ENCODE measurements around the gene ST8SIA4.

The ST8SIA4 gene

GRCh38 chr5:100779669-100780375 is 123.3 kb downstream of the ST8SIA4 start:
- no peak for DNase-seq (ENCODE audit: low read depth, low spot score)

GRCh38 chr5:100777680-100778300 is 125.3 kb downstream of the ST8SIA4 start:
- peak; percentile 72 for DNase-seq (ENCODE audit: low read depth, low spot score)

GRCh38 chr5:100775533-100775855 is 127.6 kb downstream of the ST8SIA4 start:
- DNase-seq (ENCODE audit: low read depth, low spot score): no peak

DNA sequence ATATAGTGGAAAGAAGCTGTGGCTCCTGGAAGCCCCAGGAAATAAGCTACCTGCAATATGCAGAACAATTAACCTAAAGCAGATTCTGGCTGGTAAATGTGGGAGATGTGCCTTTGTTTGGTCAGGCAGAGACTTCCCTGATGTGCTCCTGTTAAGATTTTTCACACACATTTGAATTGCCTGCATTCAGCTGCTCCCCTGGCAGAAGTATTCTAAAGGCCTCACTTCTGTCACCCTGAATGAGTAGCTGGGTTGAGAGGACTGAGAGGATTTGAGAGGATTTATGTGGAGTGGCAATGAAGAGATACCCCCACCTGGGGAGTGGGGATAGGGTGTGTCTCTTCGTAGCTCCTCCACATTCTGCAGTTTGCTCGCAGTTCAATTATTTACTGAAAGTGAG is 130.5 kb downstream of the ST8SIA4 start:
- DNase-seq (ENCODE audit: low read depth, low spot score): no peak

GRCh38 chr5:100772006-100772405 is 131.1 kb downstream of the ST8SIA4 start:
- DNase-seq (ENCODE audit: low read depth, low spot score): no peak

- no peak for DNase-seq (ENCODE audit: low read depth, low spot score)
These were observed 131.9 kb downstream of the ST8SIA4 start for GRCh38 chr5:100771181-100771580.

- no peak for DNase-seq (ENCODE audit: low read depth, low spot score)
These were observed 134.9 kb downstream of the ST8SIA4 start for GRCh38 chr5:100768221-100768620.

DNA sequence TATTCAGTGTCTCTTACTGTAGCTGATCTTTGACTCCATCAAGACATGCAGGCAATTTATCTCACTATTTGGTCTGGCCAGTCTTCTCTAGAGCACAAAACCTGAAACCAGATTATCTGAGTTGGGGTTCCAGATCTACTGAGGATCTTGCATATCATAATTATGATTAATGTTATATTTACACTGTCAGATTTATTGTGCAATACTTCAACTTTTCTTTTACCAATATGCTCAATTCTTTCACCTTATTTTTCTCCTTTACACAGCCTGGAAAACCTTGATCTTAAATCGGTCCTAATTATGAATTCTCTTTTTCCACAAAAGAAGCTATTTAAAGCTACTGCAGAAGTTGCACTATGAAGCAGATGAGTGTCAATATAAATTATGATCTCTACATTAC is 140.1 kb downstream of the ST8SIA4 start:
- no peak for DNase-seq (ENCODE audit: low read depth, low spot score)

GRCh38 chr5:100762108-100762507 is 141.0 kb downstream of the ST8SIA4 start:
- DNase-seq (ENCODE audit: low read depth, low spot score): peak; percentile 45

- no peak for DNase-seq (ENCODE audit: low read depth, low spot score)
These were observed 141.9 kb downstream of the ST8SIA4 start for GRCh38 chr5:100761192-100761591.

DNA sequence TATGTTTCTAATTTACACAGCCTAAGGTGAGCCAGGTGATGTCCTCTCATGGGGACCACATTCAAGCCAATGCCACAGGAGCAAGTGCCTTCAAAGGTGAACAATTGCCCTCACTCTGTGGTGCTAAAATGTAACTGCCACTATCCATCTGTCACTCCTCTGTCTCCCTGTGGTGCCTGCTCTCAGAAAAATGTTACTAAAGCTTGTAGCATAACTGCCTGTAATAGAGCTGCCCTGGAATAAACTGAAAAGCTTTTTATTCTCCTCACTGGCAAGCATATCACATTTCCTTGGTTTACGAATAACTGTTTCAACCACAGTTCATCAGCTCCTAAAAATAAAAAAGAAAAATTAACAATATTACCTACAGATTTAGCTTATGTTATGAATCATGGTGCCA is 142.4 kb downstream of the ST8SIA4 start:
- no peak for DNase-seq (ENCODE audit: low read depth, low spot score)

DNA sequence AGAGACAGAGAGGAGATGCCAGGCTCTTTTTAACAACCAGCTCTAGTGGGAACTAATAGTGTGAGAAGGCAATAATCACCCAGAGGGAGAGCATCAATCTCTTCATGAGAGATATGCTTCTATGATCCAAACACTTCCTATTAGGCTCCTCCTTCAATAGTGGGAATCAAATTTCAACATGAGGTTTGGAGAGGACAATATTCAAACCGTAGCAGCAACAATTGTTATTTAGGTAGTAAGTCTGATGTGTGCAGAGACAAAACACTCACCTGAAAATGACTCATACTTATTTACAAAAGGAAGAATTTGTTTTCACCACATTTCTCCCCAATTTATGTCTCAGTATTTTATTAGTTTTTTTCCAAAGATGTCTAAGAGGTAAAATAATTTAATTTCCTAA is 144.3 kb downstream of the ST8SIA4 start:
- no peak for DNase-seq (ENCODE audit: low read depth, low spot score)

DNA sequence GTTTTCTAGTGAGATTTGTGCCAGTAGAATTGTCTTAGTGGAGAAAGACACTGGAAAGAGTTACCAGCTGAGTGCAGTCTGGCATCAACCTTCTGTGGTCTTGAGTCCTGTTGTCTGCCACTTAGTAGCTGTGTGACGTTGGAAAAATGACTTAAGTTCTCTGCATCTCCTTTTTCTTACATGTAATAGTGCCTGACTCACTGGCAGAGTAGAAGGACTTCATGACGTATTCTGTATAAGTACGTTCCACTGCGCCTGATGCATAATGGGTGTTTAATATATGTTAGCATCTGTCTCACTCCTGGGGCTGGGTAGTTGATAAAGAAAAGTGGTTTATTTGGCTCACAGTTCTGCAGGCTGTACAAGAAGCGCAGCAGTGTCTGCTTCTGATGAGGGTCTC is 144.8 kb downstream of the ST8SIA4 start:
- no peak for DNase-seq (ENCODE audit: low read depth, low spot score)

DNA sequence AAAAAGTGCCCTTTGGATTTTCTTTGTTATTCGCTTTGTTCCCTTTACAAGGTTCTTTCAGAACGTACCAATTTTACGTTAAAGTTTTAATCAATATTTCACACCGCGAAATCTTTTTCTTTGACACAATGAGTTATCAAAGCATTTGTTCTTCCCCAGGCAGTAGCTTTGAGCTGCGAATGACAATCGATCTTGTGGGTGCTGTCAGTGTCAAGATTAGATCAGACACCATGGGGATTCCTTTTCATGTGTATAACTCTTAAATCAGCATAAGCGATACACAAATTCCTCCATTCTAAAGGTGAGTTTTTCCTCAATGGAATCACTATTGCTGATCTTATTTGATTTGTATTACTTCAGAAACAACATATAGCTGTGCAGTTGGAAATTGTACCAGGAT is 145.5 kb downstream of the ST8SIA4 start:
- DNase-seq (ENCODE audit: low read depth, low spot score): no peak
